ENCODE data around the gene NABP2.

NABP2 gene

DNA sequence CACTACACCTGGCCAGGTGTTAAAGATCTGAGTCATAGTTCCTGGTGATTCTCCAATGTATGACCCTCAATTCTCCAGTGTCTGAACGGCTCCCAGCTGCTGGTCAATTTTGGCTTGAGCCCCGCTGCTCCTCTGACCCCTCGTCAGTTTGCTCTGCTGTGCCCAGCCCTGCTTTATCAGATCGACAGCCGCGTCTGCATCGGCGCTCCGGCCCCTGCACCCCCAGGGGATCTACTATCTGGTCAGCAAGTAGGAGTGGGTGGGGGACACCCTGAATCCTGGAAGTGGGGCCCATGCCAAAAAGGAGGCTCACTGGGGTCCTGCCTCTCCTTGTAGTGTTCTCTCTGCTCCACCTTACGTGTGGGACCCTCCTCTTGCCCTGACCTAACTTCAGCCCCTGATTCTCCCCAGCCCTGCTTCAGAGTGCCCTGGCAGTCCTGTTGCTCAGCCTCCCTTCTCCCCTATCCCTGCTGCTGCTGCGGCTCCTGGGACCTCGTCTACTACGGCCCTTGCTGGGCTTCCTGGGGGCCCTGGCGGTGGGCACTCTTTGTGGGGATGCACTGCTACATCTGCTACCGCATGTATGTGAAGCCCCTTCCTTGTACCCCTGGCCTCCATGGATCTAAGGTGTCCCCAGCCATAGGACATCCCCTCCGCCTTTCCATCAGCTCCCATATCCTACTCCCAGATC, 10.7 kb downstream of the NABP2 start:
- no peak for DNase-seq
- intact Hi-C loops (cut with DNase I): no loop called here

DNA sequence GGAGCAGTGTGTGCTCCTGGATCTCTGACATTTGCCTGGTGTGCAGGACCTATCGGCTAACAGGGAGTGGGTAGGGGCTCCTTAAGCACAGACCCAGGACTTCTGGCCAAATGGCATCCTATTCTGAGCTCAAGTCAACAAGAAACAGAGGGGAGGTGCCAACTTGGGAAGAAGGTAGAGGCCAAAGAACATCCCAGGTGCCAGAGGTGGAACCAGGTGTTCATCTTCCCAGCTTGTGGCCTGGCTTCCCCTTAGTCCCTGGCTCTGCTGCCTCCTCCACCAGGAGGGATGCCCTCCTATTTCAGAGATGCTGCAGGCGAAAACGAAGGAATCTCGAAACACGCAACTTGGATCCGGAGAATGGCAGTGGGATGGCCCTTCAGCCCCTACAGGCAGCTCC, 11.9 kb downstream of the NABP2 start:
- intact Hi-C loops (cut with DNase I): no loop called here
- no peak for DNase-seq

DNA sequence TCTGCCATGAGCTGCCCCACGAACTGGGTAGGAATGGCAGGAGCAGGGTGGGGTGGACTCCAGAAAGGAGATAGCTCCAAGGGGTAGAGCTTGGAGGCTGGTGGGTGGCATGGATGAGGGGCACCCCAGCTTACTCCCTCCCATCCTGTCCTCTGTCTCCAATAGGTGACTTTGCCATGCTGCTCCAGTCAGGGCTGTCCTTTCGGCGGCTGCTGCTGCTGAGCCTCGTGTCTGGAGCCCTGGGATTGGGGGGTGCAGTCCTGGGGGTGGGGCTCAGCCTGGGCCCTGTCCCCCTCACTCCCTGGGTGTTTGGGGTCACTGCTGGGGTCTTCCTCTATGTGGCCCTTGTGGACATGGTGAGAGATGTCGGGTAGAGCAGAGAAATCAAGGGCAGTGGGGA, 12.8 kb downstream of the NABP2 start:
- intact Hi-C loops (cut with DNase I): no loop called here
- DNase-seq: no peak

DNA sequence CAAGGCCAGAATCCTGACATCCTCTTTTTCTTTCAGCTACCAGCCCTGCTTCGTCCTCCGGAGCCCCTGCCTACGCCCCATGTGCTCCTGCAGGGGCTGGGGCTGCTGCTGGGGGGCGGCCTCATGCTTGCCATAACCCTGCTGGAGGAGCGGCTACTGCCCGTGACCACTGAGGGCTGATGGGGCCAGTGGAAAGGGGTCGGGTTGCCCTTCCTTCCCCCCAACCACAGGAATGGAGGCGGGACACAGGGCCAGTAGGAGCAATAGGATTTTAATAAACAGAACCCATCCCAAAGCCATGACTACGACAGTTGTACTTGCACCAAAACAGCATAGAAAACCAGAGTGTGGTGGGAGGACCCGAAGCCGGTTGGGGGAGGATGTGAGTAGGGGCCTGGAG, 13.4 kb downstream of the NABP2 start:
- DNase-seq: no peak
- intact Hi-C loops (cut with DNase I): no loop called here

DNA sequence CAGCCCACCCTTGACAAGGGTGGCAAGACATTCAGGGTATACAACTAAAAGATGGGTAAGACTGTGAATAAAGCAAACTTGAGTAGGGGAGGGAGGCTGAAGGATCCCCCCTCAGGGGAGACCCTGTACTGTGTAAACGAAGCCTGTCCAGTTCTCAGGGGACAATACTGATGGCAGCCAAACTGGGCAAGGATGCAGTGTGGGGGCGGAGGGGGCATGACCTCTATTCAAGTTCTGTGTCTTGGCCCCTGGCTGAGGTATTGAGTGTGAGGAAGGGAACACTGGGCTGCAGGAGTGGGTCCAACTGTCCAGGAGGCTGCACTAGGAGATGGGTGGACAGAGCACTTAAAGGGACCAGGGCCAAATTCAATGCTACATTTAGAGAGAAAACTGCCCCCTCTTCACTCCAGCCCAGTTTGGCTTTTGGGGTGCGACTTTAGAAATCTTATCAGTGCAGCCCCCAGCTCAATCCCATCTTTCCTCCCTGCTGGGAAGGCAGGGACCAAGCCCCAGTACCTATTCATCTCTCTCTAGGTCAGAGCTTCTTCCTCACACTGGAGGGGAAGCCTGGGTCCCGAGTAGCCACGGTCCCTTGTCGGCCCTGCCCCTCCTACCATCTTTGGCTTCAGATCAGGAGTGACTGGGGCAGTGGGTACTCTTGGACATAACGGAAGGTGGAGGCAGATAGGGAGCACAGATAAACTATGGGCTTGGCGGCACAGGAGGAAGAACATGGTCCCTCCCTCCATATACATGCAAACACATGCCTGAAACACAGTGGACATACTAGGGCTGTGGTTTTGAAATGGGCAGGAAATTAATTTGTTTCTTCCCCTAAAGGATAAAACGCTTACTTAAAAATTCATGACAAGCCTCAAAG, 17.5 kb downstream of the NABP2 start:
- intact Hi-C loops (cut with DNase I): no loop called here

DNA sequence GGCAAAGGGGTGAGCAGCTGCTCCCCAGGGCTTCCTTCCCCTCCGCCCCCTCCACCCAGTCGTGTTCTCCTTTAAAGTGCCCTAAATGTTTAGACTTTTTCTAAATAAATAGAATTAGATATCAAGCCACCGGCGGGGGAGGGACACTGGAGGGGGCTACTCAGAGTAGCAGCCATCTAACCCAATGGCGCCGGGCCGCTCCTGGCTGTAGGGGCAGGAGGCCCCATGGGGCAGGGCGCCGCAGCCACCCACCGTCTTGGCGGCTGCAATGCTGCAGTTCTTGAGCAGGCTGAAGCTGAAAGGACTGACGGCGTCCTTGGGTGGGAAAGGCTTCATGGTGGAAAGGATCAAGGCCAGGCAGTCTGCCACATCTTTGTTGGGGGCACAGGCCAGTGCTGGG, 18.8 kb downstream of the NABP2 start:
- intact Hi-C loops (cut with DNase I): no loop called here
- DNase-seq: no peak

More for the DNA sequence above, 17.5 kb downstream of the NABP2 start:
- DNase-seq: no peak

DNA sequence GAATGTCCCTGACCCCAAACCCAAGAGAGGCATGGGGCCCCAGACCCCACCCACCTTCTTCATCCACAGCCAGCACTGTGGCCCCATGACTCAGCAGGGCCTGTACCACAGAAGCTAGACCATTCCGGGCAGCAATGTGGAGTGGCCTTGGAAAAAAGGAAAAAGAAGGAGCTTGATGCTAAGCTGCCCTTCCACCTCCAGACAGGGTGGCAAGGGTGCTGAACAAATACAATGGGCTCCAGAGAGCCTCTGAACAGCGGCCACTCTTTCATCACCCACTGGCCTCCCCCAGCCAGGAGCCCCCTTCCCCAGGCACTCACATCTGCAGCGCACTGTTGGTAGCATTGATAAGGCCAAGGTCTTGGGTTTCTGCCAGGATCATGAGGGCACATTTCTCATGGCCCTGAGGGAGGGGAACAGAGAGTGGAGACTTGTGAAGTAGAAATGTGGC, 19.6 kb downstream of the NABP2 start:
- intact Hi-C loops (cut with DNase I): no loop called here

DNA sequence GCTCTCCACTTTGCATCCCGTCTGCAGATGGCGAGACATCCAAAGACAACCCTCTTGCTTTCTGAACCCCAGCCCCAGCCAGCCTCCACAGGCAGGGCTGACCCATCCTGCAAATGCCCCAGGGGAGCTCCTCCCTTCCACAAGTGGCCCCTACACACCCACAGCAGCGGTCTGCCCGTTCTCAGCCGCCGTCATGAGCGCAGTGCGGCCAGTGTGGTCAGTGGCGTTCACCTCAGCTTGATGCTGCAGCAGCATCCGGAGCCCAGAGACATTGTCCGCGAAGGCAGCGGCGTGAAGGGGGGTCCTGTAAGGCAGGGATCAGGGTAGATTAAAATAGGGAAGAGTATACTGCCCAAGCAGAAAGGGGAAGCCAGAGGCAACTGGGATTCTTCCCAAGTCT, 20.4 kb downstream of the NABP2 start:
- intact Hi-C loops (cut with DNase I): no loop called here

More for the DNA sequence above, 19.6 kb downstream of the NABP2 start:
- no peak for DNase-seq

DNA sequence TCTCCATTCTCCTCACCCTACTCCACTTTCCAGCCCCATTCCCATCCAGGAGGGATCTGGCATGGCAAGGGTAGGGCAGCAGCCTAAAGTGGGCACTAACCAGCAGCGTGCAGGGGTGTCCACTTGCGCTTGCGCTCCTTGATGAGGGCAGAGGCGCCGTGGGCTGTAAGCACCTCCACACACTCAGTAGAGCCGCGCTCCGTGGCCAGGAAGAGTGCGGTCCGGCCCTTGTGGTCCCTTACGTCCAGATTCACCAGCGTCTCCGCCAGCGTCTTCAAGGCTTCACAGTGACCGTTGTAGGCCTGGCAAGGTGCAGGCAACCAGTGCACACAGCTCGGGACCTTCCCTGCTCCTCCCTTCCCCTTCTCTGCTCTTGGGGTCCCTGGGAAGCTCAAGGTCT, 23.8 kb downstream of the NABP2 start:
- DNase-seq: no peak
- intact Hi-C loops (cut with DNase I): no loop called here

More for the DNA sequence above, 20.4 kb downstream of the NABP2 start:
- no peak for DNase-seq

DNA sequence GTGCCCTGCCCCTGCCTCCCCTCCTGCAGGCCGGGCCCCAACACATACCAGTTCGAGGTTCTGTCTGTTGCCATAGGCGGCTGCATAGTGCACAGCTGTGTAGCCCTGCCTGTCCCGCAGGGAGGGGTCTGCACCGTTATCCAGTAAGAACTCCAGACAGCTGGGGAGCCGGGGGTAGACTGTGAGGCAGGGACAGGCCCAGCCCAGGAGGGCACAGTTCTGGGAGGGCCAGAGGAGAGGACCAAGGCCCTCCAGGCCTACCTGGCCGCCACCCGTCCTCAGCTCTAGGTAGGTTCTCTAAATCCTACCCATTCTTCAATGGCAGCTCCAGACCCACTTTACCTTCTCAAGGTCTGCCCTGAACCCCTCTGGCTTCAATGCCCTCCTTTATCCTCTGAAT, 24.6 kb downstream of the NABP2 start:
- no peak for DNase-seq
- intact Hi-C loops (cut with DNase I): no loop called here

DNA sequence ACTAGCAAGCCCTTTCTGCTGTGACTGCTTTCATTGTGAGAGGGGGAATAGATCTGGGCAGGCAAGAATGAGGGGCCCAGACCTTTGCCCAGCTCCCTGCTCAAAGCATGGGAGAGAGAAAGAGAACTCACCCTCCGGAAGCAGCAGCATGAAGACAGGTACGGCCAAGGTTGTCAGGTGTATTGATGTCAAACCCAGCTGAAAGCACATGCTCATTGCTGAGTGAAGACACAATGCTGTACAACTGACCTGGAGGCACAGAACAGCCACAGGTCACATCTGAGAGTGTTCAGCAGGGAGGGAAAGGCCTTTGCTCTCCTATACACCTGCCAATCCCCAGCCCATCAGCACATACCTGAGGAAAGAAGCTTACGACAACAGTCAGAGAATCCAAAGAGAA, 28.5 kb downstream of the NABP2 start:
- intact Hi-C loops (cut with DNase I): no loop called here
- no peak for DNase-seq

DNA sequence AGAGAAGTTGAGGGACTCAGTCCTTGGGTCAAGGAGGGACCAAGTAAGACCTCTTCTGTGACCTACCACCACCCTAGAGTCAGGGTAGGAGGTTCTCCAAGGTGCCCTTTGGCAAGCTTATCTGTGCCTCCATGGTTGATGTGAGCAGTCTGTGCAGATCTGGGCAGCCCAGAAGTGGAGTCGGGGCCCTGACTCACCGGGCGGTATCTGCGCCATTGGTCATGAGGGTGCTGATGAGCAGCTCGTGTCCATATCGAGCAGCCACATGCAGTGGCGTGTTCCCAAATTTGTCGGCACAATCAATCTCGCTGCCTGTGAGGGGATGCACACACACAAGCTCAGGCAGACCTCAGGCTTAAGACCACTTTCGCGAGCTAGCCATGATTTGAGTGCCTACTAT, 28.9 kb downstream of the NABP2 start:
- intact Hi-C loops (cut with DNase I): no loop called here
- no peak for DNase-seq

DNA sequence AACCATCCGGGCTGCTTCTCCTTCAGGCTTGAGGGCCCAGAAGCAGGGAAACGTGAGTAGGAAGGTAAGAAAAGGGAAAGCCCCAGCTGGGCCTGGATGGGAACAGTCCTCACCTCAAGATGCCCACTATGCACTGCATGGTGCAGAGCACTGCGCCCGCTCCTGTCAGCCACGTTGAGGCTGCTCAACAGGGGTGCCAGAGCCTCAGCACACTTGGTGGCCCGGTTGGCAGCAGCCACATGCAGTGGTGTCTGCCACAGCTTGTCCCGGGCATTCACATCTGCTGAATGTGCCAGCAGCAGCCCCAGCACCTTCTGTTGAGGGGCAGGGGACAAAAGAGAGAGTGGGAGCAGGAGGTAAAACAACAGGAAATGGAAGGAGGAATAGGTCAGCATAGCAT, 31.5 kb downstream of the NABP2 start:
- DNase-seq: no peak
- intact Hi-C loops (cut with DNase I): loop anchor here (5.0 kb wide), 2 partner anchors 33 to 42 kb away; partner anchors contain the start of genes NABP2 and RNF41

DNA sequence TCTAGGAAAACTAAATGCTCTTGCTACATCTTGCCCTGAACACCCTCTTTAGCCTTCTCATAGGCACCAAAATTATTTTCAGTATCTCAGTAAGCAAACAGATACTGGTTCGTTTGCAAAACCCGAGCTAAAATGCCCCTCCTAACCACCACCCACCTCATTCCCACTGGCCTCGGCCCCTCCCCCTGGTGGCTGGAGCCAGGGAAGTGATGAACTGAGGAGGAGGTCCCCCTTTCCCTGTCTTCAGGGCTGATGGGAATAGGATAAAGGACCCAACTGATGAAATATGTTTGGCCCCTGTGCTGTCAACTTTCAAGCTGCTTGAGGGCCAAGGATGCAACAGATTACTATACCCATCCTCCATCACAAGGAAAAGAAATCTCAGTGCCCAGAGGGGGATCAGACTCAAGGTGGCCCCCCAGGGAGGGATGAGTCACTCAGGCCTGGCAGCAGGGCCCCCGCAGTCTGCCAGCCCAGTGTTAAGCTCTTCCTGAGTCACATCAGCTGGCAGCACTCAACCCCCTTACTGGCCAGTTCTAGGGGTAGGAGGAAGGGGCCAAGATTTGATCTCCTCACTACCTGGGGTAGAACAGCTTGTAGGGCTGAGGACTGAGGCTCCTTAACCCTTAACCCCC, 32.3 kb downstream of the NABP2 start:
- DNase-seq: peak in 3 of 42 donors; percentile 12 to 52 (median 40)
- intact Hi-C loops (cut with DNase I): loop anchor here (5.0 kb wide), 2 partner anchors 34 to 41 kb away; partner anchors contain the start of genes NABP2 and RNF41

DNA sequence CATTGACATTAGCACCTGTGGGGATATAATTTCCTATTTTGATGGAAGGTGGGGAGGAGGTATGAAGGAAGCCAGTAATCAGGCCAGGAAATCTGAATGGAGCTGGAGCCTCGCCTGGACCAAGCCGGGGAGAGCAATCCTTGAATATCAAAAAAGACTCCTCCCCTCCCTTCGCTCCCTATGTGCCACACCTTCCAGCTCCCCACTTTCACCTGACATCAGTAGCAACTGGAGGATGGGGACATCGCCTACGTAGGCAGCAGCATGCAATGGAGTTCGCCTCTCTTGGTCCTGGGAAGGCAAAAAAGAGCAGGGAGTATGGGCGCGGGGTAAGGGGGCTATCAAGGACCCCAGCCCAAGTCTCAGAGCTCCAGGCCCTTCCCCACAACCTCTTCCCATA, 32.9 kb downstream of the NABP2 start:
- intact Hi-C loops (cut with DNase I): loop anchor here (5.0 kb wide), 2 partner anchors 35 to 40 kb away; partner anchors contain the start of genes NABP2 and RNF41
- peak in 29 of 42 donors; percentile 12 to 73 (median 35) for DNase-seq

DNA sequence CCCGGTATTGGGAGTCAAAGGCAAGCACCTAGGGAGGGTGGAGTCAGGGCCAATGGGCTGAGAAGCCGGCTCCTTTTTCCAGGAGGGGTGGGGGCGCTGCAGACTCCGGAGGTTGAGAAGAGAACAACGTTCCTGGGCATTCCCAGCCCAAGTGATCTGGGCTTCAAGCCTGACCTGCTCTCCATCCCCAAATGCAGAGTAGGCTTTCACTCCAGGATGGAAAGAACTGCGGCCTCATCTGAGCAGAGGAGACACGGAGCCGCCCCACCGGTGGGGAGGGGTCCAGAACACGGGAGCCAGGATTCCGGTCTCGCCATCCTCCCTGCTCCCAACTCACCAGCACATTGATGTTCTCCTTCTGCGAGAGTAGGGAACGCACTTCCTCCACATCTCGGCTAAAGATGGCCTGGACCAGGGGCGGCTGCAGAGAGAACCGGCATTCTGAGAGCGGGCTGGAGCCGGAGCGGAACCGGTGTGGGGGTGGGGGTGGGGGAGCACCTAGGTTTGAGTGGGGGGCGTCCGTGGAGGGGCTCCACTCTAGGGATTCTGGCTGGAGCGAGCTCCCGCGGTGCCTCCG, 33.4 kb downstream of the NABP2 start:
- intact Hi-C loops (cut with DNase I): loop anchor here (5.0 kb wide), 2 partner anchors 35 to 40 kb away; partner anchors contain the start of genes NABP2 and RNF41
- peak in 34 of 42 donors; percentile 5 to 69 (median 39) for DNase-seq

DNA sequence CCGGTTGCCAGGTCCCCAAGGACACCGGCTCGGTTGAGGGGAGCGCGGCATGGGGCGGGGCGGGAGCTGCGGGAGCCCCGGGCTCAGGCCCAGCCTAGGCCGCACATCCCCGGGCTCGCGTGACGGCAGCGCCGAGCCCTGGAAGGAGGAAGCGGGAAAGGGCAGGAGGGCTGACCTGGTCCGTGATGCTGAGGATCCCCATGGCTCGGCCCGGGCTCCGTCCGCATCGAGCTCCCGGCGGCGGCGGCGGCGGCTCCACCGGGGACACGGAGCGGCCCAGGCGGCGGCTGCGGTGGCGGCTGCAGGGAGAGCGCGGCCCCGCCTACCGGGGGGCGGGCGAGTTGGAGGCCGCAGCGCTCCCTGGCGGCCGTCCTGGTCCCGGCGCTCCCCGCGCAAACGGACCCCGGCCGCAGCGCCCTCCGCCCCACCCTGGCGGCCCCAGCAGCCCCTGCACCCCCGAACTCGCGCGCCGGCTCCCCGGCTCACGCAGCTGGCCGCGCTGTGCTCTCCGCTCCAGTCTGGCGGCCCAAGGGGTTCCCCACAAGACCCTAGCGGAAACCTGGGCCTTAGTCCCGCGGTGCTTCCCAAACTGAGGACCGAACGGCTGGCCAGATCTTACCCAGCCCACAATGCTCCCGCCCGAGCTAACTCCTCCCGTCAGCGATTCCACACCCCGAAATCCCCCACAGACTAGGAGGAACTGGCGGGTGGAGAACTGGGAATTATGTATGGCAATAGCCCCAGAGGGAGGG, 34.1 kb downstream of the NABP2 start, which contains the start of gene ANKRD52:
Gene ANKRD52 (minus strand): TSS at position 317 of the 752 bp plus-strand sequence. CDS start 115 bp downstream, at position 202.
- intact Hi-C loops (cut with DNase I): loop anchor here (5.0 kb wide), 2 partner anchors 36 to 39 kb away; partner anchors contain the start of genes NABP2 and RNF41
- DNase-seq: peak; percentile 19 to 88 (median 80)

DNA sequence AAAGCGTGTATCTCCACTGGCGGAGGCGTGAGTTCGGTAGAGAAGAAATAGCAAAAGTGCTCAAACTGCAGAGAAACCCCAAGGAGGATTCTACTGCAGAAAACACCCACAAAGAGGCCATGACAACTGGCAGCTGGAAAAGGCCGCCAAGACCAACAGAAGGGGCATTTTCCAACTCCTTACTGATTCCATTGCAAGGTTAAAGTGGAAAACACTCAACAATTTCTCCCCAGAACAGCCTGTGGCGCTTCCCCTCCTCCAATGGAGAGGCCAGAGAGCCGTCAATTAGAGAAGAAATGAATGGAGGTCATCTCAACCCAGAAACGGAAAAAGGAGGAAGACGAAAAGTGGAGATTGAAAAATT, 34.7 kb downstream of the NABP2 start:
- intact Hi-C loops (cut with DNase I): loop anchor here (5.0 kb wide), 2 partner anchors 37 to 38 kb away; partner anchors contain the start of genes NABP2 and RNF41
- DNase-seq: no peak
